Testis (tissue), 2 donors: ENCODE measurements around the gene MAST4.

Experiments used
- POLR2A ChIP-seq: fragments of 450-650 bp; IDR thresholded peaks from one replicate; pipeline ENCODE4 v1.6.1; 2017; ENCODE audit warnings: antibody characterized with exemption, mild to moderate bottlenecking, moderate library complexity
- TF ChIP-seq, protein P1 (sequence below), 3 experiments: fragments of 450-650 bp in 2 of 3; fragments of 200-600 bp in 1 of 3; sonication (generic) in 1 of 3; IDR thresholded peaks; one replicate each; pipeline ENCODE4 v1.5.1; 2016 to 2019; ENCODE audit warnings: antibody characterized with exemption in 3 of 3, mild to moderate bottlenecking in 2 of 3, moderate library complexity in 1 of 3

DNA sequence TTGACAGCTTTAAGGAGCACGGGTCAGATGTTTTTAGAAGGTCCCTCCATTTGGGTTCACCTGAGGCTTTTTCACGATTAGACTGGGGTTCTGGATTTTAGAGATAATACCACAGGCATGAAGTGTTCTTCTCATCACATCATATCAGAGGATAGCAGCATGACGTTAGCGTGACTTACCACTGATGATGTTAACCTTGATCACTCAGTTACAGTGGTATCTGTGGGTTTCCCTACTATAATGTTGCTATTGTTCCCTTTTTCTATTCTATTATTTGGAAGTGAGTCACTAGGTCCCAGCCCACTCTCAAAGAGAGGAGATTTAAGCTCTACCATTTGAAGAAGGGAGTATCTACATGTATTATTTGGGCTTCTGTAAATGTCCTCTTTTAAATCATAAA is 300.0 kb downstream of the MAST4 start:
- no peak for TF ChIP-seq POLR2A
- TF ChIP-seq, protein P1, sequence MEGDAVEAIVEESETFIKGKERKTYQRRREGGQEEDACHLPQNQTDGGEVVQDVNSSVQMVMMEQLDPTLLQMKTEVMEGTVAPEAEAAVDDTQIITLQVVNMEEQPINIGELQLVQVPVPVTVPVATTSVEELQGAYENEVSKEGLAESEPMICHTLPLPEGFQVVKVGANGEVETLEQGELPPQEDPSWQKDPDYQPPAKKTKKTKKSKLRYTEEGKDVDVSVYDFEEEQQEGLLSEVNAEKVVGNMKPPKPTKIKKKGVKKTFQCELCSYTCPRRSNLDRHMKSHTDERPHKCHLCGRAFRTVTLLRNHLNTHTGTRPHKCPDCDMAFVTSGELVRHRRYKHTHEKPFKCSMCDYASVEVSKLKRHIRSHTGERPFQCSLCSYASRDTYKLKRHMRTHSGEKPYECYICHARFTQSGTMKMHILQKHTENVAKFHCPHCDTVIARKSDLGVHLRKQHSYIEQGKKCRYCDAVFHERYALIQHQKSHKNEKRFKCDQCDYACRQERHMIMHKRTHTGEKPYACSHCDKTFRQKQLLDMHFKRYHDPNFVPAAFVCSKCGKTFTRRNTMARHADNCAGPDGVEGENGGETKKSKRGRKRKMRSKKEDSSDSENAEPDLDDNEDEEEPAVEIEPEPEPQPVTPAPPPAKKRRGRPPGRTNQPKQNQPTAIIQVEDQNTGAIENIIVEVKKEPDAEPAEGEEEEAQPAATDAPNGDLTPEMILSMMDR (IDR thresholded peaks at IDR 0.05) = no peak
